ENCODE results near the gene SYTL1.
"Not testable (repeated sequence)": the region's sequence is repeated elsewhere in the genome, so short reads cannot be mapped to it uniquely, and the experiment has no call there.

SYTL1 gene

GRCh38 chr1:27384797-27385196 is 43.0 kb downstream of the SYTL1 start:
- DNase-seq (ENCODE audit: low read depth) = not testable (repeated sequence)

- DNase-seq (ENCODE audit: low read depth) = peak; percentile 59
These were observed 46.6 kb downstream of the SYTL1 start for GRCh38 chr1:27388337-27389005.

- peak; percentile 68 for DNase-seq (ENCODE audit: low read depth)
These were observed 49.8 kb downstream of the SYTL1 start for GRCh38 chr1:27391511-27392095.

GRCh38 chr1:27392096-27392777 is 50.4 kb downstream of the SYTL1 start, which contains the start of gene GPR3:
Gene GPR3, plus strand, starts transcription at chr1:27392622. Its CDS starts 1,177 bp downstream, at chr1:27393799.
- DNase-seq (ENCODE audit: low read depth) = peak; percentile 94

- DNase-seq (ENCODE audit: low read depth) = peak; percentile 43
These were observed 51.2 kb downstream of the SYTL1 start for GRCh38 chr1:27392778-27393635.

- DNase-seq (ENCODE audit: low read depth) = no peak
These were observed 51.9 kb downstream of the SYTL1 start for GRCh38 chr1:27393641-27394281.

- no peak for DNase-seq (ENCODE audit: low read depth)
These were observed 52.4 kb downstream of the SYTL1 start for GRCh38 chr1:27394282-27394658.

- DNase-seq (ENCODE audit: low read depth) = peak; percentile 55
These were observed 53.1 kb downstream of the SYTL1 start for GRCh38 chr1:27394925-27395324.

- DNase-seq (ENCODE audit: low read depth) = peak; percentile 69
These were observed 53.8 kb downstream of the SYTL1 start for GRCh38 chr1:27395441-27396195.

GRCh38 chr1:27397110-27397509 is 55.3 kb downstream of the SYTL1 start:
- DNase-seq (ENCODE audit: low read depth) = no peak

- DNase-seq (ENCODE audit: low read depth) = no peak
These were observed 55.9 kb downstream of the SYTL1 start for GRCh38 chr1:27397749-27398148.

- no peak for DNase-seq (ENCODE audit: low read depth)
These were observed 56.8 kb downstream of the SYTL1 start for GRCh38 chr1:27398405-27399149.

GRCh38 chr1:27399251-27400025 is 57.6 kb downstream of the SYTL1 start:
- no peak for DNase-seq (ENCODE audit: low read depth)

GRCh38 chr1:27400082-27400962 is 58.5 kb downstream of the SYTL1 start:
- DNase-seq (ENCODE audit: low read depth) = no peak

GRCh38 chr1:27400963-27401341 is 59.1 kb downstream of the SYTL1 start:
- DNase-seq (ENCODE audit: low read depth) = no peak

GRCh38 chr1:27402349-27402754 is 60.5 kb downstream of the SYTL1 start:
- DNase-seq (ENCODE audit: low read depth) = peak; percentile 43

GRCh38 chr1:27403065-27403726 is 61.4 kb downstream of the SYTL1 start:
- DNase-seq (ENCODE audit: low read depth) = peak; percentile 57

All from ELR (cell line).